Uterus (tissue), 2 donors: ENCODE measurements around the gene SCFD2.

Experiments
- POLR2A ChIP-seq, 2 donors: fragments of 450-650 bp; IDR thresholded peaks; one replicate each; pipeline ENCODE4 v1.6.1; 2016; ENCODE audit warnings: antibody characterized with exemption in 2 of 2, mild to moderate bottlenecking in 1 of 2, moderate library complexity in 1 of 2
- TF ChIP-seq, protein P1 (sequence below), 4 experiments: fragments of 200-600 bp in 2 of 4; fragments of 450-650 bp in 2 of 4; sonication (generic) in 2 of 4; IDR thresholded peaks; one replicate each; pipeline ENCODE4 v1.5.1; 2016 to 2019; ENCODE audit warnings: antibody characterized with exemption in 4 of 4, mild to moderate bottlenecking in 2 of 4, moderate library complexity in 1 of 4

DNA sequence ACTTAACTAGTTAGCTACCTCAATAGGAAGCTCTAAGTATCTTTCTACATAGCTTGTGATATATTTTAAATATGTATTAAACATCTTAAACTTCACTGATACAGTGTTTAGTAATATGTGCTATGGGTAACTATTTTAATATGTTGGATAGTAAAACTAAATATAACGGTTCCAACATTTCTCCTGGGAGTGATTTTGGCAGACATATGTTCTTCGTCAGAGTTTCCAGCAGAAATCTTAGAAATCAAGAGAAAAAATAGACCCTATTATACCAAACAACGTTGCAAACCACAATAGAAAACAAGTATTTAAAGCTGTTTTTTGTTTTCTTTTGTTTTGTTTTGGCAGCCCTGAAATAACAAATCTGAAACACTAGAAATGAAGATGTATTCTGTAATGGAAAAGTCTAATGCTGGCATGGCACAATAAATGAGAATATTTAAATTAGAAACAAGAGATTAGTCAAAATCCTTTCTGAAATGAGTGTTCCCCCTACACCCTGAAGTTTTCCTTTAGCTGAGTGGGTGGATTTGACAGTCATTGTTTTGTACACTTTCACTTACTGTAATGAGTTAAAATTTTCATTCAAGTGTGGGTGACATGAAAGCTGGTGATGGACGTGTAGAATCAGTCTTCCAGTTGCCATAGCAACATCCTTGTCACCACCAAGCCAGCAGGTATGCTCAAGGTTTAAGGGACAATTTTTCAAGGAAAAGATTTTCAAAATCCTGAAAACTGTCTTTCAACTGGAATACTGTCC, 233.5 kb downstream of the SCFD2 start:
- TF ChIP-seq POLR2A (IDR thresholded peaks at IDR 0.05), result no peak
- TF ChIP-seq, protein P1, sequence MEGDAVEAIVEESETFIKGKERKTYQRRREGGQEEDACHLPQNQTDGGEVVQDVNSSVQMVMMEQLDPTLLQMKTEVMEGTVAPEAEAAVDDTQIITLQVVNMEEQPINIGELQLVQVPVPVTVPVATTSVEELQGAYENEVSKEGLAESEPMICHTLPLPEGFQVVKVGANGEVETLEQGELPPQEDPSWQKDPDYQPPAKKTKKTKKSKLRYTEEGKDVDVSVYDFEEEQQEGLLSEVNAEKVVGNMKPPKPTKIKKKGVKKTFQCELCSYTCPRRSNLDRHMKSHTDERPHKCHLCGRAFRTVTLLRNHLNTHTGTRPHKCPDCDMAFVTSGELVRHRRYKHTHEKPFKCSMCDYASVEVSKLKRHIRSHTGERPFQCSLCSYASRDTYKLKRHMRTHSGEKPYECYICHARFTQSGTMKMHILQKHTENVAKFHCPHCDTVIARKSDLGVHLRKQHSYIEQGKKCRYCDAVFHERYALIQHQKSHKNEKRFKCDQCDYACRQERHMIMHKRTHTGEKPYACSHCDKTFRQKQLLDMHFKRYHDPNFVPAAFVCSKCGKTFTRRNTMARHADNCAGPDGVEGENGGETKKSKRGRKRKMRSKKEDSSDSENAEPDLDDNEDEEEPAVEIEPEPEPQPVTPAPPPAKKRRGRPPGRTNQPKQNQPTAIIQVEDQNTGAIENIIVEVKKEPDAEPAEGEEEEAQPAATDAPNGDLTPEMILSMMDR (IDR thresholded peaks at IDR 0.05), result no peak
